Islet precursor cell (in vitro differentiated cells): Measurements from ENCODE around the gene SAFB.
A peak's percentile ranks its signal among the peaks of the same experiment; 100 is the strongest.

ENCODE experiments used
- DNase-seq: peaks from one replicate; pipeline ENCODE4 v3.0.0-alpha.2; 2018

SAFB gene

GRCh38 chr19:5671600-5671999 lies 48.7 kb downstream of the SAFB start:
- no peak for DNase-seq

- no peak for DNase-seq
These were observed 50.0 kb downstream of the SAFB start for GRCh38 chr19:5672708-5673459.

GRCh38 chr19:5673752-5674151 lies 50.9 kb downstream of the SAFB start:
- no peak for DNase-seq

- DNase-seq, result no peak
These were observed 51.8 kb downstream of the SAFB start for GRCh38 chr19:5674714-5675113.

- no peak for DNase-seq
These were observed 53.4 kb downstream of the SAFB start for GRCh38 chr19:5676105-5676771.

GRCh38 chr19:5676772-5677105 lies 53.9 kb downstream of the SAFB start:
- DNase-seq, result no peak

GRCh38 chr19:5677136-5677535 lies 54.3 kb downstream of the SAFB start:
- no peak for DNase-seq

GRCh38 chr19:5677580-5677979 lies 54.7 kb downstream of the SAFB start:
- DNase-seq, result no peak

GRCh38 chr19:5678071-5678718 lies 55.3 kb downstream of the SAFB start:
- no peak for DNase-seq

GRCh38 chr19:5679289-5680083 lies 56.6 kb downstream of the SAFB start:
- no peak for DNase-seq

GRCh38 chr19:5680084-5680436 lies 57.2 kb downstream of the SAFB start:
- peak; percentile 67 for DNase-seq

GRCh38 chr19:5680437-5681368 lies 57.8 kb downstream of the SAFB start, which contains the start of the genes HSD11B1L and MICOS13:
HSD11B1L (plus strand) TSS chr19:5681027; CDS start chr19:5684833, 3,806 bp downstream.
MICOS13 (minus strand) TSS chr19:5680516; CDS start chr19:5680486, 30 bp downstream.
- DNase-seq, result peak; percentile 99

GRCh38 chr19:5681391-5682106 lies 58.7 kb downstream of the SAFB start:
- no peak for DNase-seq

GRCh38 chr19:5682107-5682482 lies 59.2 kb downstream of the SAFB start:
- no peak for DNase-seq

GRCh38 chr19:5683177-5683886 lies 60.4 kb downstream of the SAFB start:
- no peak for DNase-seq

- DNase-seq, result no peak
These were observed 62.0 kb downstream of the SAFB start for GRCh38 chr19:5684694-5685430.

- no peak for DNase-seq
These were observed 63.4 kb downstream of the SAFB start for GRCh38 chr19:5686326-5686646.

- peak; percentile 99 for DNase-seq
These were observed 63.9 kb downstream of the SAFB start for GRCh38 chr19:5686647-5687359.
